Right ventricle myocardium inferior (tissue), 1 donor: ENCODE data around the gene ARHGEF19. TPM values are rescaled to one million over a fixed set of nuclear protein-coding genes. Genes with fewer than 3 reads are reported as not detected.
"Not testable (repeated sequence)": the region's sequence is repeated elsewhere in the genome, so short reads cannot be mapped to it uniquely, and the experiment has no call there.

Source experiments
- ATAC-seq: fragments of 200-7000 bp; cut with Tn5 transposase; one replicate; pipeline ENCODE4 v1.9.1; 2020; ENCODE audit warnings: mild to moderate bottlenecking, moderate library complexity
- DNase-seq: peaks from one replicate; pipeline ENCODE4 v3.0.0; 2021; ENCODE audit errors: missing footprints
- intact Hi-C: fragments of 100-400 bp; cut with DNase I; formaldehyde crosslinking; loops from one replicate; pipeline ENCODE4 v1.11.0; 2022
- total RNA-seq: library from RNA; stranded (reverse); fragmentation: NEBNext Ultra II Directional; extraction: Animal tissue kit (Norgen Biotek cat#: 25700); gene quantifications from one replicate; pipeline ENCODE4 v1.2.1, GENCODE V29; 2021
- donor health status: DM: no; HTN: yes; CAD: no; lungs with severe emphysema.

ARHGEF19 gene
- total RNA-seq, 1 donor from 2014 or later = 2.8 TPM

GRCh38 chr1:16229976-16230740 is 17.7 kb upstream of the ARHGEF19 start:
- DNase-seq = no peak
- no peak for ATAC-seq
- intact Hi-C loops = no loop called here

DNA sequence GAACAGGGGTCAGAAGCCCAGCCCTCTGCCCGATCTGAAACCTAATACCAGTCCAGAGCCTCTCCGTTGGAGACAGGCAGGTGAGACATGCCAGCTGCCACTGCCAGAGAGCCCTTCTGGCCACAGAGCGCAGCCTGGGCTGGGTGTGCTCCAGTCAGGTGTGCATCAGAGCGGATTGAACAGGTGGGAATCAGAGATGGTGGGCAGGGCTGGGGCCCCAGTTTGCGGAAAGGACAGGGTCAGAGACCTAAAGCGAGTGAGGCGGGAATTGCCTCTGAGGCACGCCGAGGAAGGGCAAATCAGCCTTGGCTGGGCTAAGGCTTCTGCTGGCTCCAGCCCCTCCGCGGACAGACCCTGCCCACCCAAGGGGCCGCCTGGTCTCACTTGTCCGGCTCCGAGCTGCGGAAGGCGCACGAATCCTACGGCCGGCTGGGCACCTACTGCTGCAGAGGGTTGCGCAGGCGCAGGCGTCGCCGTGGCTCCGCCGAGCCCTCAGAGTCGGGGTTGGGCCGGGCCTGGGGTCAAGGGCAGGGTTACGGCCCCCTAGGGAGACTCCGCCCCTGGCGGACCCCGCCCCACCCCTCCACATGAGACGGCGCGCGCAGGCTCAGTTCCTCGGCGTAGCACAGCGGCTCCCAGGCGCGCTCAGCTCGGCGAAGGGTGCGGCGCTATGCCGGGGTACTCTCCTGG is 14.2 kb upstream of the ARHGEF19 start:
- DNase-seq = peak; percentile 78
- peak; percentile 89 for ATAC-seq
- intact Hi-C loops = no loop called here

DNA sequence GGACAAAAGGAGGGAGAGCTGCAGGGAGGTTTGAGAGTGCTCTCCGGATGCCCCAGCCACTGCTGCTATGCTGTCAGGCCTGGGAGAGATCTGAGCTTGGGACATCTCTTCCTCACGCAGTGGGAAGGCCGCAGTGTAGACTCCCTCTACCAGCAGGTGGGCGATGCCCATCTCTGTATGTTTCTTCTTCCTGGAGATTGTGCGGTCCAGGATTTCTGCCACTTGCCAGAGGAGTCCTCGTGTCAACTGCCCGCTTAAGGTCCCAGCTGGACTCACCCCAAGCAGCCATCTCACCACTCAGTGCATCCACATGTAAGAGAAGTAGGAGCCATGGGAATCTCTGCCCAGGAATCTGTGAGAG is 13.7 kb upstream of the ARHGEF19 start:
- intact Hi-C loops = no loop called here
- no peak for ATAC-seq
- no peak for DNase-seq

DNA sequence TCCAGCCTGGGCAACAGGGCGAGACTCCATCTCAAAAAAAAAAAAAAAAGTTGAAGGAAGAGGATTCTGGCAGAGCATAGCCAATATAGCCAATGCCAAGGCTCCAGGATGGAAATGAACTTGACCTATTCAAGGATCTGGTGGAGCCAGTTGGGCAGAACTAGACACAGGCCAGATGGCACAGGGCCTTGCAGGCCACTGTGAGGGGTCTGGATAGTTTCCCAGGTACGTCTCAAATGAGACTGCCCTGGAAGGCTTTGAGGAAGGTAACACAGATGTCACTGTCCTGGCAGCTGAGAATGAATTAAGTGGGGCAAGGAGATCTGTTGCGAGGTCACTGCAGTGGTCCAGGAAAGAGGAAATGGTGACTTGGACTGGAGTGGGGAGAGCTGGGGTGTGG is 12.0 kb upstream of the ARHGEF19 start:
- intact Hi-C loops = no loop called here
- no peak for DNase-seq
- no peak for ATAC-seq

DNA sequence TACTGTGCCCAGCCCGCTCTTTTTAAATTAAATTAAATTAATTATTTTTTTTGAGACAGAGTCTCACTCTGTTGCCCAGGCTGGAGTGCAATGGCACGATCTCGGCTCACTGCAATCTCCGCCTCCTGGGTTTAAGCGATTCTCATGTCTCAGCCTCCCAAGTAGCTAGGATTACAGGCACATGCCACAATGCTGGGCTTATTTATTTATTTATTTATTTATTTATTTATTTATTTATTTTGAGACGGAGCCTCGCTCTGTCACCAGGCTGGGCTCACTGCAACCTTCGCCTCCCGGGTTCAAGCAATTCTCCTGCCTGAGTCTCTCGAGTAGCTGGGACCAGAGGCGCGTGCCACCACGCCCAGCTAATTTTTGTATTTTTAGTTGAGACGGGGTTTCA is 10.3 kb upstream of the ARHGEF19 start:
- intact Hi-C loops, DNase-seq, ATAC-seq: not testable (repeated sequence)

DNA sequence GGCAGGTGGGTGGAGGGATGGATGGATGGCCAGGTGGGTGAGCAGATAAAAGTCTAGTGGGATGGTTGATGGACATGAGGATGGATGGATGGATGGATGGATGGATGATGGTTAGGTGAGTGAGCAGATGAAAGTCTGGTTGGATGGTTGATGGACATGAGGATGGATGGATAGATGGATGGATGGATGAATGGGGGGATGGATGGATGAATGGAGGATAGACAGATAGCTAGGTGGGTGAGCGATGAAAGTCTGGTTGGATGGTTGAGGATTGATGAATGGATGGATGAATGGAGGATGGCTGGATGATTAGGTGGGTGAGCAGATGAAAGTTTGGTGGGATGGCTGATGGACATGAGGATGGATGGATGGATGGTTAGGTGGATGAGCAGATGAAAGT is 9.0 kb upstream of the ARHGEF19 start:
- DNase-seq (no peak), ATAC-seq (no peak)
- intact Hi-C loops = no loop called here

DNA sequence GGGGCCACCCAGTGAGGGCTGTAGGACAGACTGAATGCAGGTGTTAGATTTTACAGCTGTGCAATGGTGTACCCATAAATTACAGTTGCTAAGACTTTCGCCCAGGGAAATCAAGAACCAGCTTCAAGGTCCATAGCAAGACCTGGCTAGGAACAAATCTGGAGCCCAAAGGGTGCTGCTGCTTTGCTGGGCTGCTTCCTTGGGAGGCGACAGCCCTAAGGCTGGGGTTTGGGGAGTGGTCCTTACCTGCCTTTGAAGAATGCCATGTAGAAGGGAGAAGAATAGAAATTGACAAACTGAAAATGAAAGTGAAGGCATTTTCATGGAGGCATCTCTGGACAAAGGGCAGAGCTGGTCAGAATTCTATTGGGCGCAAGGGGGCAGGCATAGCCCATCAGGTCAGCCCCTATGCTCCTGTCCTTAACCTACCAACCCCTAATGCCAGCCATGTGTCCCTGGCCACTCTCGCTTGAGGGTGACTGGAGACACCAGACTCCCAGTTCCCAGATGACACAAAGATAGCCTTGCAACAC is 7.6 kb upstream of the ARHGEF19 start:
- DNase-seq (peak; percentile 13), ATAC-seq (no peak)
- intact Hi-C loops = no loop called here

- ATAC-seq (no peak), DNase-seq (no peak)
- intact Hi-C loops = no loop called here
Observed at GRCh38 chr1:16218674-16219071, 6.2 kb upstream of the ARHGEF19 start.

- peak; percentile 63 for DNase-seq
- intact Hi-C loops = no loop called here
- ATAC-seq = no peak
Observed at GRCh38 chr1:16218014-16218673, 5.7 kb upstream of the ARHGEF19 start.

GRCh38 chr1:16217061-16217785 is 4.8 kb upstream of the ARHGEF19 start:
- peak; percentile 100 for DNase-seq
- intact Hi-C loops = loop anchor here (2.0 kb wide), 1 partner anchor 20 kb away; the partner anchor contains the start of gene CPLANE2
- ATAC-seq = peak; percentile 99

DNA sequence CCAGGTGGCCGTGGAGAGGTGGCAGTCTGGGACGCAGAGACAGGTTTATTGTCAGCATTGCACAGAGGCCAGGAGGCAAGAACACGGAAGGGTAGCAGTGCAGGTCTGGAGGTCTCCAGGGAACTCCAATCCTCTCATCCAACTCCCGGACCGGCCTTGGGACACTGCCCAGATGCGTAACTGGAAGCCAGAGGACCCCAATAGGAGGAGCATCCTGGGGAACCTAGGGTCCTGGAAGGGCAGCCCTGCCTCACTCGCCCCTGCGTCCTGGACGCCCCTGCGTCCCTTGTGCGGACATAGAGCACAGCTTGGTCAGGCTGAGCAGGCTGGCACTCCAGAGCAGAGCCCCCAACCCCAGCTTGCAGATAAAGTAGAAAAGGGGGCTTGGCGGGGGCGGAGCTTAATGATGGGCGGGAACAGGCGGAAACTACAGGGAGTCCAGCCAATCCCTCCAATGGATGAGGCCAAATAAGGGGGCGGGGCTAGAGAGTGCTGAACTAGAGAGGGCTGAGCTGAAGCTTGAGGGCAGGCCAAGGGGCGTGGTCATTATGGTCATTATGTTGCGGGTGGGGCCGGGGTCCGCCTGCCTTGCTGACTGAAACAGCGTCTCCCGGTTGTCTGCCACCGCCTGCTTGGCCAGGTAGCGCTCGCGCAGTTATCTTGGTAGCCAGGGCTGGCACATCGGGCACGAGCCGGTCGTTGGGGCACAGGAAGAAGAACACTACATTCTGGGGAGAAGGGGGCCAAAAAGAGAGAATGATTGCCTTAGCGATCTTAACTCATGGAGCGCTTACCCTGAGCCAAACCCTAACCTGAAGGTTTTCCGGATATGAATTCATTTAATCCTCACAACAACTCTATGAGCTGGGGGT is 3.7 kb upstream of the ARHGEF19 start:
- ATAC-seq (peak; percentile 41), DNase-seq (peak; percentile 89)
- intact Hi-C loops = loop anchor here (2.0 kb wide), 1 partner anchor 21 kb away; the partner anchor contains the start of gene CPLANE2

DNA sequence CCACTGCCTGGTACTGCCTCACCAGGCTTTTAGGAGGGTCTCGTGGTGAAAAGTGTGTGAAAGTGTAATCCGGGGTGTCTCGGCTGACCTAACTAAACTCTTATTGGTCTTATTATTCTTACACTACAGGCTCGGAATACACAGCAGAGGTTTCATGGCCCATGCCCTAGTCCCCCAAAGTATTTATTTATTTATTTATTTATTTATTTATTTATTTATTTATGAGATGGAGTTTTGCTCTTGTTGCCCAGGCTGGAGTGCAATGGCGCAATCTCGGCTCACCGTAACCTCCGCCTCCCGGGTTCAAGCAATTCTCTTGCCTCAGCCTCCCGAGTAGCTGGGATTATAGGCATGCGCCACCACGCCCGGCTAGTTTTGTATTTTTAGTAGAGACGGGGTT is 2.8 kb upstream of the ARHGEF19 start:
- ATAC-seq, DNase-seq, intact Hi-C loops: not testable (repeated sequence)

- ATAC-seq, intact Hi-C loops, DNase-seq: not testable (repeated sequence)
Observed at GRCh38 chr1:16213544-16213943, 1.1 kb upstream of the ARHGEF19 start.

GRCh38 chr1:16213013-16213412 is 561 bp upstream of the ARHGEF19 start:
- DNase-seq (no peak), ATAC-seq (no peak)
- intact Hi-C loops = no loop called here

DNA sequence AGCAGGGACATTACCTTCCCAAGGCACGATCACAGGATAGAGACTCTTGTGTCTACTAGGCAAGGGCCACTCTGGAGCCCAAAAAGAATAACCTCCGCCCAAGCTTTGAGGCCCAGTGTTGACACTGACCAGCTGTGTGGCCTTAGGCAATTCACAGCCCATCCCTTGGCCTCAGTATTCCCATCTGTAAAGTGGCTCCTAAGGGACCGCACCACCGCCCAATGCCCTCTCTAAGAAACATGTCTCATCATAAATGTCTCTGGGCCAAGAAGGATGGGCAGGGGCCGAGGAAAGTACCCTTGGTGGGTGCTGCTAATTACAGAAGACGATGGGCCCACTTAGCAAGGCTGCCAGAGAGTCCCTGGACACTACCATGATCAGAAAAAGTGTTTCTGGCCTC is 628 bp downstream of the ARHGEF19 start:
- intact Hi-C loops = no loop called here
- DNase-seq (no peak), ATAC-seq (no peak)

GRCh38 chr1:16210581-16210980 is 1.9 kb downstream of the ARHGEF19 start:
- DNase-seq (no peak), ATAC-seq (no peak)
- intact Hi-C loops = no loop called here

GRCh38 chr1:16209847-16210407 is 2.5 kb downstream of the ARHGEF19 start:
- intact Hi-C loops = loop anchor here (5.0 kb wide), 2 partner anchors 32 to 157 kb away; partner anchors contain the start of gene SZRD1
- DNase-seq = no peak

More at GRCh38 chr1:16209847-16210407, 2.5 kb downstream of the ARHGEF19 start:
- no peak for ATAC-seq
